ELF-1 (cell line): Measurements from ENCODE around the gene GALNT14.
A peak's percentile ranks its signal among the peaks of the same experiment; 100 is the strongest.

ENCODE experiments used
- DNase-seq: peaks from one replicate; pipeline ENCODE4 v3.0.0-alpha.2; 2016; ENCODE audit warnings: low read depth, low spot score

GALNT14 gene

DNA sequence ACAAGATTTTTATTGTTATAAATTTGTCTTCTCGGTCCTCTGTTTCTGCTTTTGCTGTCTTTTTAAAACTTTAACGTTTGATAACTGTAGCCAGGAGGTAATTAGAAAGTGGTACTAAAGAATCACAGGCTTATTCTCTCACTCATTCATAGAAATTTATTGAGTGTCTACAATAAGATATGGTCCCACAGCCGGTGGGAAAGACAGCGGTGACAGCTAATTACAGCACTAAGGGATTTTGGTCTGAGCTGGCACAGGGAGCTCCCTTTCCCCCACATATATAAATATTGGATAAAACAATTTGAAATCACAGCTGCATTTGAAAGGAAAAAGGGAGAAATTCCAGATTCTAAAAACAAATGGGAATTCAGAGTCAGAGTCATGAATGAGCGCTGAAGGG lies 237.9 kb downstream of the GALNT14 start:
- DNase-seq: no peak

GRCh38 chr2:30899516-30900054 lies 238.7 kb downstream of the GALNT14 start:
- DNase-seq: no peak

- peak; percentile 17 for DNase-seq
Observed at GRCh38 chr2:30897539-30897938, 240.7 kb downstream of the GALNT14 start.

DNA sequence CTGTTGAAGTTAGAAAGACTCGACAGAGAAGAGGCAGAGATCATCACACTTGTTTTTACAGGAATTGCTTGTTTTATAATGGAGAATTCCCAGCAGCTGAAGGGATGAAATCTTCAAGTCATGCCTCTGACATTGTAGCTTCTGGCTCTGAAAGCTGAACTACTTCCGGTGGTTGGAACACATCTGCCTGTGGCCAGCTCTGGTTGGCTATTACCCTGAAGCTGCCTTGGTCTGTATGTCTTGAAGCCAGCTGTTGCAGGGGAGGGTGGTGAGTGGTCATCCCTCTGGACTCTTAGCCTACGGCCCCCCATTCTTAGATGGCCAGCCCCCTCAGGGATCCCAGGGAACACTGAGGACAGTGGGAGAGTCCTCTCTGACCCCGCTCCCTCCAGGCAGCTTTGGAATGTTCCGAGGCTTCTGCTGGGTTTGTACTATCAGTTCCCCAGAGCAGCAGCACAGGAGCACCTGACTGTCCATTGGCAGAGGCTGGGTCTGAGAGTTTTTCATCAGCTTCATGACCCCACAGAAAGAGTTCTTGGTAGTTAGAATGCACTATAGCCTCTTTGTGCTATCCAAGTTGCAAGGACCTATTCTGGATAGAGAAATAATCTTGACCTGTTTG lies 243.6 kb downstream of the GALNT14 start:
- no peak for DNase-seq

- DNase-seq: peak; percentile 63
Observed at GRCh38 chr2:30888852-30889409, 249.3 kb downstream of the GALNT14 start.

GRCh38 chr2:30886080-30886479 lies 252.2 kb downstream of the GALNT14 start:
- peak; percentile 91 for DNase-seq

DNA sequence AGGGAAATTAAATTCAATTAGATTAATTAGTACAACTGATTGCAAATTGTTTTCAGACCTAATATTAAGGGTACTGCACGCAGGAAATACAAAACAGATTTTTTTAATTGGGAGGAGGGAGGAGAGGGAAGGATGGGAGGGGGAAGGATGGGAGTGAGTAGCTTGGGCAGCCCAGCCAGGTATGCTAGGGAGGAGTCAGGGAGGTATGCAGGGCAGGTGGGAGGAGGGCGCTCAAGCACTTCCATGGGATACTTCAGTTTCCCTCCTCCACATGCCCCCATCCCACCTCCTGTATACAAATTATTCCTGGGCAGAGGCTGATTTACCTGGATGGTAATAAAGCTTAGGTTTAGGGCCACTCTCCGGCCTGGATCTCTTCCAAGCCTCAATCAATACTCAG lies 254.4 kb downstream of the GALNT14 start:
- DNase-seq: no peak

- DNase-seq: no peak
Observed at GRCh38 chr2:30883184-30883583, 255.1 kb downstream of the GALNT14 start.

GRCh38 chr2:30880516-30880915 lies 257.7 kb downstream of the GALNT14 start:
- no peak for DNase-seq

- DNase-seq: no peak
Observed at GRCh38 chr2:30877833-30878232, 260.4 kb downstream of the GALNT14 start.

DNA sequence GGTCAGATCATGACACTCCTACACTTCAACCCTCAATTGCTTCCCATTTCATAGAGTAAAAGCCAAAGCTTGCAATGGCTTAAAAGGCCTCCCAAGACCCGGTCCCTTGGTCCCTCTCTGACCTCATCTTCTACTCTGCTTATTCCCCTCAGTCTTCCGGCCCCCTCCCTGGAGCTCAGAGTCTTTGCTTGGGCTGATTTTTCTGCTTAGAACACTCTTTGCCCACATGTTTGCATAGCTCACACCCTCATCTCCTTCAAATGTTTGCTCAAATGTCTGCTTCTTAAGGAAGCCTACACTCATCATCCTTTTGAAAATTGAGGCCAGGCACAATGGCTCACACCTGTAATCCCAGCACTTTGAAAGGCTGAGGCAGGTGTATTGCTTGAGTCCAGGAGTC lies 265.4 kb downstream of the GALNT14 start:
- DNase-seq: no peak

DNA sequence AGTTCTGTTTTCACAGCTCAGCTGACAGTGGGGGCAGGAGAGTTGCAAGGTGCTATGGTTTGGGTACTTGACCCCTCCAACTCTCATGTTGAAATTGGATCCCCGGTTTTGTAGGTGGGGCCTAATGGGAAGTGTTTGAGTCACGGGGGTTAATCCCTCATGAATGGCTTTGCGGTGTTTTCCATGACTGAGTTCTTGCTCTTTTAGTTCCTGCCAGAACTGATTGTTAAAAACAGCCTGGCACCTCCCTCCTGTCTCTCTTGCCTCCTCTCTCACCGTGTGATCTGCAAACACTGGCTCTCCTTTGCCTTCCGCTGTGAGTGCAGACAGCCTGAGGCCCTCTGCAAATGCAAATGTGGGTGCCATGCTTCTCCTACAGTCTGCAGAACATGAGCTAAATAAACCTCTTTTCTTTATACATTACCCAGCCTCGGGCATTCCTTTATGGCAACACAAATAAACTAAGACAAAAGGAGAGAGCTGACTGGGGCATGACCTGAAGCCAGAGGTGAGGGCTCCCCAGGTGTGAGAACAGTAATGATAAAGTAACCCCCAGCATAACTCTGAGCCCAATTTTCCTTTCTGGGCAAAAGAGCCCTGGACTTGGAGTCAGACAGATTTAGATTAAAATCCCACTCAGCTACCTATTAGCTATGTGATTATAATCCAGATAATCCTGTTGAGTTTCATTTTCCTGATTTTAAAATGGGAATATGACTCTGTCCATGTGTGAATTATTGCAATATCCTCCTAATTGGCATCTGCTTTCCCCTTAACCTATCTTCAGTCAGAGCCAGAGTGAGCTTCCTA lies 266.1 kb downstream of the GALNT14 start:
- DNase-seq: peak; percentile 81

GRCh38 chr2:30871440-30871839 lies 266.8 kb downstream of the GALNT14 start:
- peak; percentile 79 for DNase-seq

DNA sequence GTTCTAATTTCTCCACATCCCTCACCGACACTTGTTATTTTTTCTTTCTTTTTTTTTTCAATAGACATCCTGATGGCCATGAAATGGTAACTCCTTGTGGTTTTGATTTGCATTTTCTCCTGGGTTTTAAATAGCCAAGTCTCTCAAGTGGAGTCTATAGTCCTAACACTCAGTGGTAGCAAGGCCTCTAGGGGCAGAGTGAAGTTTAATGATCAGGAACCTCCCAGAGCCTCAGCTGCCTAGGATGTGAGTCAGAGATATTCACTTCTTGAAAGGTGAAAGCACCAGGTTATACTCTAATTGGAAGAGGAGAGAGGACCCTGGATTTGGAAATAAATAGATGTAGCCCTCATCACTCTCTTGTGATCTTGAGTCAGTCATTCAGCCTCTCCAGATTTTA lies 268.3 kb downstream of the GALNT14 start:
- DNase-seq: no peak

DNA sequence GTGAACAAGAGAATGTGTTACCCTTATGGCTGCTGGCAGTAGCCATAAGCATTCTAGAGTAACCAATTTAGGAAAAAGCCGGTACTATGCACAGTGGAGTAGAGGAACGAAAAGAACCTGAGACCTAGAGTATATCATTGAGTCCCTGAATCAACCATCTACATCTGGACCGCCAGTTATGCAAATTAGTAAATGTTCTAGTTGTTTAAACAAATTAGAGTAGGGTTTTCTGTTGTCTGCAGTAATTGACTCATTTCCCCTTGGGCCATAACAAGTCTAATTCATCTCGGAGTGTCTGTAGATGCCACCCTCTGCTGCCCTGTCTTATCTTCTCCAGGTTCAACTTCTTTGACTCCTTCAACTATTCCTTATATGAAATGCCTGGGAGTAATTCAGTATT lies 270.9 kb downstream of the GALNT14 start:
- no peak for DNase-seq

DNA sequence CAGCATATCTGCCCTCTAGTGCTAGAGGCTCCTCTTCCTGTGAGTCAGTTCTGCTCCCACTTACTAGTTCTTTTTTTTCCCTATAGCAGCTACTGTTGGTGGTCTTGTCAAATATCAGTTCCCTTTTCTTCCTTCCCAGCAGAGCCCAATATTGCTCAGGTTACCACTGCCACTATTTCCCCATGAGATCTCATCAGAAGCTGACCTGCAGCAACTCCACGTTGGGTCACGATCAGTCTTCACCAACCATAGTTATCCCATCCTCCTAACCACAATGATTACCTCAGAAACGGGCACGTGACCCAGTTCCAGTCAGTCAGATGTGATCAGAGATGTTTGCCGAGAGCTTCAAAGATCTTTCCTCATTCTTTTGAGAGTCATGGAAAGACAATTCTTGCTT lies 271.3 kb downstream of the GALNT14 start:
- no peak for DNase-seq

DNA sequence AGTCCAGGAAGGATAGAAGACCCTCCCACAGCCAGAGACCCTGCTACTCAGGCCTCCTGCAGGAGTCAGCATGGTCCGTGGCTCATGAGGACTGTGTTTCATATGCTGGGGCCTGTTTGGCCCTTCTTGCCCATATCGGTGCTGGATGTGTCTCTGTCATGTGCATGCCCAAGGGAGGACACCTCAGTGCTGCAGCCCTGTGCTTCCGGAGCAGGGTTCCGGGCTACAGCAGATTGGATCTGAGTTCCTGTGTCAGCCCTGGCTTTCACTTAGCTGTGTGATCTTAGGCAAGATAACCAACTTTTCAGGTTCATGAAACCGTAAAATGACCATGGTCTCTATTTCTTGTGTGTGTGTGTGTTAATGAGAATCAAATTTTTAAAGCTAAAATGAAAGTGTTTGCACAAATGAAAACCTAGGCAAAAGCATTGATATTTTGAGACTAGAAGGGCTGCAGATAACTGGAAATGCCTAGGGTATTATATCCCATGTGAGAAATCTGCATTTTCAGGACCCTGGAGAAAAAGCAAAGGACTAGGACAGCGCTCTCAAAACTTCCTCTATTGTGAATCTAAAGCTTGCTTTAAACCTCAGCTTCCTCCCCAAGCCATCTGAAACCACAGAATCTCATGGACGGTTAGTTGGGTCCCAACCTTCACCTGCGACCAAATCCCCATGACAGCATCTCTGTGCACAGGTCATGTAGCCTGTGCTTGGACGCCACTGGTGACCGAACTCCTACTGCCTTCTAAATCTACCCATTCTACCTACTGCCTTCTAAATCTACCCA lies 272.2 kb downstream of the GALNT14 start:
- DNase-seq: no peak

DNA sequence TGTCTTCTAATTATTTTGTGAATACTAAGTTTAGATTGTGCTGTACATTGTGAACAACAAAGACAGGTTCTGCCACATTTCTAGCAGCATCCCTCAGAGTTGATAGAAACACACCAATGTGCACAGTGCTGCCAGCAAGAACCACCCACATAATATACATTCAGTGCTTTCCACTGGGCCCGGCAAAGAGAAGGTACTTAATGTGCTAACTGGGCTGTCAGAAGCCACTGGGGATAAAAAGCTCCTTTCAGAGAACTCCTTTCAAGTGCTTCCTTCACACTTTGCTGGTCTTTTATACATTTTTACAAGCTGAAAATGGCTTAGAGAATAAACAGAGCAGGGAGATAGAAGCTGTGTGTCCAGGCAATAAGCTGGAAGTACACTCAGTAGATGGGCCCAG lies 273.0 kb downstream of the GALNT14 start:
- no peak for DNase-seq

DNA sequence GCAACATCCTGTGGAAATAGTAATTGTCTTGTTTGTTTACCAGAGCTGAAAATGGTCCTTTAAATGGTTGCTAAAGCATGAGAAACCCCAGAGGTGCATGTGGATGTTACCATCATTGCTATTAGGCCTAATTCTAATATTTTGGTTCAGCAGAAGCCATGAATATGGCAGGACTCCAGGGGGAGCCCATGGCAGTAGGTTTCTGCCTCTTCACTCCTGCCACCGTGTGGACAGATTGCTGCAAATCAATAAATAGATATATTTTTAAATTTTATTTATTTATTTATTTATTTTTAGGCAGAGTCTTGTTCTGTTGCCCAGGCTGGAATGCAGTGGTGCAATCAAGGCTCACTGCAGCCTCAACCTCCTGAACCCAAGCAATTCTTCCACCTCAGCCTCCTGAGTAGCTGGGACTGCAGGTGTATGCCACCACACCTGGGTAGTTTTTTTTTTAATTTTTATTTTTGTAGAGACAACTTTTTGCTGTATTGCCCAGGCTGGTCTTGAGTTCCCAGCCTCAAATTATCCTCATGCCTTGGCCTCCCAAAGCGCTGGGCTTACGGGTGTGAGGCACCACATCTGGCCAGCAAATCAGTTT lies 276.1 kb downstream of the GALNT14 start:
- no peak for DNase-seq

DNA sequence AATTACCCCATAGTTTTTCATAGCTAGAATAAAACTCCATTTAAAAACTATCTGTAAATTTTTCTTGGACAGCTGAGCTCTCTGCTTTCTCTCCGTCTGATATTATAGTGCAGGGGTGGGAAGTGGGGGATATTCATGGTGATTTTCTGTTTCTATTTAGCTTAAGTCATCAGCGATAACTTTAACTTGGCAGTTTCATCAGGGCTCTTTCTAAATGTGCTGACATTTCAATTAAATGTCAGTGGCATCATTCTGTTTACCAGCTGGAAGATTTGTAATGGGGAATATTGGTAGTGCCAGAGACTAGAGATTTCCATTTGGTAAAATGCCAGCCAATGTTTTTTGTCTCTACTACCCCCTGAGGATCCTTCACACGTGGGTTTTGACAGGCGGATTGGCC lies 277.5 kb downstream of the GALNT14 start:
- DNase-seq: no peak
